H4 (cell line): Measurements from ENCODE around the gene PLXNA4. TPM values are rescaled to one million over a fixed set of nuclear protein-coding genes. Genes with fewer than 3 reads are reported as not detected.

Experiments used
- DNase-seq: peaks from one replicate; pipeline ENCODE4 v3.0.0-alpha.2; 2015; ENCODE audit warnings: low spot score
- total RNA-seq: library from RNA; depleted of rRNA; stranded (reverse); fragments of >200 nt; shearing (Covaris generic); gene quantifications from 2 replicates; pipeline ENCODE4 v1.2.3, GENCODE V29; 2014

The PLXNA4 gene
- total RNA-seq, 1 experiment from 2014 or later = 0.19 TPM

DNA sequence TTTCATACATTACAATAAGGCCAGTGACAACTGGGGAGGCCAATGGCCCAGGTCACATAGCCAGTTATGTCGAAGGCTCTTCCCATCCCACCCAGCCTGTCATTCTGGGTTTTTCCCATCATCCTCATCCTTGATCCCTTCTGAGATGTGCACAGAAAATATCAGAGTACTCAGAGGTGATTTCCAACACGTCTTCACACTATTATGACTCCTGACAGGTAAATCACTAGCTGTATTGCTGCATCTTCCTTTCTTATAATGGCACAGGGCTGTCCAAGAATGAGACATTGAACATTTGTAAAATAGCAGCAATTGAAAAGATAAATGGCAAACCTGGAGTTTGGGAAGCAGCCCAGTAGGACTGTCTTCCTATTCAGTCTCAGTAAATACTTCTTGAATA, 159.9 kb downstream of the PLXNA4 start:
- DNase-seq = no peak

- DNase-seq = no peak
Observed at GRCh38 chr7:132415259-132415658, 161.0 kb downstream of the PLXNA4 start.

DNA sequence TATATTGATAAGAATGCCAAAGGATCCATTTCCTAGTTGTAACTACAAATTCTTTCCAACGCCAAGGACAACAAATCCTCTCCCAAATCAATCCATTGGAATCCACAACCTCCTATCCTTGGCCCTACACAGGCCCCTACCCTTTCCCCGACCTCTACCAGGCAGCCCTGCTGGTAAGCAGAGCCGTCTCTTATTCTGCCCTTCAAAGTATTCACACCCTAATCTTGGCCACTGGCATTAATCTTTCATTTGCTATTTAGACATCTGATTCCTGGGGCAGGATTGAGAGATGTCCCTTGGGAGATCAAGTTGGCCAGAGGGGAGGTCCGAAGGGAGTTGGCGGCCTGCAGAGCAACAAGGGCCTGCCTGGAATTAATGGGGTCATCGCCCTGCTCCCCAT, 161.4 kb downstream of the PLXNA4 start:
- no peak for DNase-seq

GRCh38 chr7:132412435-132412834, 163.8 kb downstream of the PLXNA4 start:
- DNase-seq = no peak

DNA sequence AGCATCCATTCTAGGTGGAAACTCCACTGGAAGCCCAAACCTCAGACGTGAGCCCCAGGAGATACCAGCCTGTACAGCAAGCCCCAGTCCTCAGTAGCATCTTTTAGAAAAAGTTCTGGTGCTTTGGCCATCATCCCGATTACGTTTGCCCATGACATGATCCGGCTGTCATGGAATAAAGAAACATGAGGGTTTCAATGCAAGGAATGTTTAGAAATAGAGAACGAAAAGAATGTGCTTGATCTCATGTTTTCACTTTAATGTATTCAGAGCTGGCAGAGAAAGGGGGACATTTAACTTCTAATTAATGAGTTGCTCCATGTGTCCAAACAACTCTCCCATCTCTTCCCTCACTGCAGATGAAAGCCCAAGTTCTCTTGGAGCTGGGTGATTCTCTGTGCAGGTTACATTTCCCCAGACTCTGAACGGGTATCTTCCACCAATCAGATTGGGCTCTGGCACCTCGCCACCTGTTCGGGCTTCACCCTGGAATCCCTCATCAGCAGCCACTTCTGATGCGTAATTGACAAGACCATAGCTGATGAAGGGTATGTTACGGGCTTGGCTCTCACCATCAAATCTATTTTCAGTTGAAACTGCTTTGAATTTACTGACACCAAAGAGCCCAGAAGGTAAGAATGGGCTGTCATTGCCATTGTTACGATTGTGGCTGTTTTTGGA, 165.3 kb downstream of the PLXNA4 start:
- no peak for DNase-seq

GRCh38 chr7:132410385-132410784, 165.9 kb downstream of the PLXNA4 start:
- no peak for DNase-seq

GRCh38 chr7:132407764-132408163, 168.5 kb downstream of the PLXNA4 start:
- no peak for DNase-seq

DNA sequence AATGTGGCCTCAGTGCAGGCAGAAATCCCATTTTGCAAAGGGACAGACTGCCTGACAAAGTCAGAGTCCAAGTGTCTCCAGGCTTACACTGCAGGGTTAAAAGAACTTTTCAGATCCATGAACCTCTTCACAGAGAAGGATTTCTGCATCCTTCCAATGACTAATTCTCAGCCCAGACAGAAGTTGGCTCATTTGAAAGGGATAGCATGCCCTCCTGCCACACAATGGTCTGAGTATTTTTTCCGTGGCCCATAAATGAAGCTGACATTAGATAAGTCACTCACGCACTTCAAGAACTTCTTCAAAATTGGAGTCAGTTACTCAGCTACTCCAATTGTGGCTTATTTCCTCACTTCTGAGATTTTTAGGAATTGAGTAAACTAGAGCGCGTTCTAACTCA, 170.2 kb downstream of the PLXNA4 start:
- DNase-seq = no peak

DNA sequence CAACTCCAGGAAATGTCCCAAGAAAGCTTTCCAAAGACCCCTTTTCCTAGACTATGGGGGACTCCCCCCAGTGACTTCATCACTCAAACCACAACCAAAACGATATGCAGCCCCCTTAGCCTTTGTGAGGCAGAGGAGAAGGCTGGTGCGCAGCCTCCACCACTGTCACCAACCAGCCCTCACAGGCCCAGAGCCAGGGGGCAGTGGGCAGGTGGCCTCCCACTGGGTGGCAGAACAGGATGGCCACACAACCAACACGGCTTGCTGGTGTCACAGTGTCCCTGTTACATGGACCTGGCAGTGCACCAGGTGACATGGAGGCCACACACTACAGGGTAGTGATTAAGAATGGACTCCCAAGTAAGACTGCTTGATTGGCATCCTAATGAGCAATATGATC, 172.0 kb downstream of the PLXNA4 start:
- DNase-seq = no peak

GRCh38 chr7:132403465-132404110, 172.7 kb downstream of the PLXNA4 start:
- DNase-seq = no peak

- DNase-seq = no peak
Observed at GRCh38 chr7:132402751-132403245, 173.5 kb downstream of the PLXNA4 start.

DNA sequence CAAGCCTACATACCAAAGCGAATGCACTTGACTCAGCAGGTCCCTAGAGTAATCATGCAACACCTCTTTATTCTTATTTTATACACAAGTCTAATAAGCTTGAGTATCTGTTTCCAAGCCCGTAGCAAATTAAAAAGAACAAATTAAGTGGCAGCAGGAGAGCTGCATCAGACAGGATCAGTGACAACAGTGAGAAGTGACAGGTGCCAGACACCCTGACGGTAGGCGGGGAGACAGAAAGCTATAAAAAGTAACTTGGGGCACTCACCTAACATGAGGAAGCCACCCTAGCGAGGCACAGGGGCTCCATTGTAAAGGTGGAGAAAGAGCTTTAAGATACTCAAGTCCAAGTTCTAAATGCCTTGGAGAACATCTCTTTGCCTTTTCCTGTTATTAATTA, 174.2 kb downstream of the PLXNA4 start:
- DNase-seq = no peak

GRCh38 chr7:132400561-132401142, 175.6 kb downstream of the PLXNA4 start:
- DNase-seq = no peak

- DNase-seq = no peak
Observed at GRCh38 chr7:132399367-132399766, 176.9 kb downstream of the PLXNA4 start.

DNA sequence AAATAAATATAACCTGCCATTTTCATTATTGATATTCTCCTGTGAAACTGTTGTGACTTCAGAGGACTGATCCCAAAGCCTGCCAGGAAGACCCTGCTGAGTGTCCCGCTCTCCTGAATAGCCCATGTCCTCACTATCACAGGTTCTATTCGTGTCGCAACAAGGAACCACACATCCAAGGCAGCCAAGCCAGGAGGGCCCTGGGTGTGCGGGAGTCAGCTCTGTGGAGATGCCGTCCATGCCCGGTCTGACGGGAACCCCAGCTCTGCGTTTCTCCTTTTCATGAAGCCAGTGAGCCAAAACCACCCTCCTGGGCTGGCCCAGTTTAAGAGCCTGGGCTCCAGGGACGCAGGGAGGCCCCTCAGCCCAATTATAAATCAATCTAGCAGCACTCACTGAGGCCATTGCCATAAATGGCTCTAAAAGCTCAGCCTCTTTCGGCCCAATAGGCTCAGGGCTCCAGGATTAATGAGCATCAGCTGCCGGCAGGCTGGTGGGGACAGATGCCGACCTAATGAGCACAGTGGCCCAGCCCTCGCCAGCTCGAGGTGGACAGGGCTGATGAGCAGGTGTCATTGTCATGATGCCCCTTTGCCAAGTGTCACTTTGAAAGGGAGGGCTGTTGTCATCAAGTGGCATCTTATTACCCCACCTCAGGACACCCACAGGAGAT, 177.9 kb downstream of the PLXNA4 start:
- DNase-seq = no peak

DNA sequence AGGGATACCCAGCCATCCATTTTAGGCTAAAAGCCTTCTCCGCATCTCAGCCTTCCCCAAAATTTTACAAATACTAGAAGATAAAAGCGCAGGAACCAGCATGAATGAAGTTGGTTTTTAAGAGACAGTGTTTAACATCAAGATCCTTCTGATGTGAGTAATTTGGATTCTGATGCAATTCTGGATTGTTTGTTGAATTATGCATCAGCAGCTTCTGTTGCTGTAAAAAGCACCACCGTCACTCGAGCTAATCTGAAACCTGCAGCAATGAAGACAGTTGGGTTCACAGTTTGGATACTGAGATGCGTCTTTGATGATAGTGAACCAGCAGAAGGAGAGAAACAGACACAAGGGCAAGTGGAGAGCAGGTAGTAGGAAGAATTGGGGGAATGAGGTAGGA, 179.2 kb downstream of the PLXNA4 start:
- no peak for DNase-seq

DNA sequence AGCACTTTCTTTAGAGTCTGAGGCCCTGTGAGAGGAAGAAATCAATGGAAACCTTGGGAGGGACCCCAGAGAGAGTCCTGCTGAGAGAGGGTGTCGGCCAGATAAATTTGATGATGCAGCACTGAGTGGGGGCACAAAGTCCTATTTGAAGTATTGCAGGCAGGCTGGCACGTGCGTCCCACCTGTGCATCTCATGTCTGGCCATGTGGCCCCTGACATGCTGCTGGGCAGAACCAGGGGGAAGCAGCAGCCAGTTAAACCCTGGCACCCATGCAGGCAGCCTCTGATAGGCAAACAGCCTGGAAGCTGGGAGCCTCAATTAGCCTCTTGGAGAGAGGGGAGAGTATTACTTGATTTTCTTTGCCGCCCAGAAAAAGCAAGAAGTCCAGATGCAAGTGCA, 180.9 kb downstream of the PLXNA4 start:
- DNase-seq = no peak

DNA sequence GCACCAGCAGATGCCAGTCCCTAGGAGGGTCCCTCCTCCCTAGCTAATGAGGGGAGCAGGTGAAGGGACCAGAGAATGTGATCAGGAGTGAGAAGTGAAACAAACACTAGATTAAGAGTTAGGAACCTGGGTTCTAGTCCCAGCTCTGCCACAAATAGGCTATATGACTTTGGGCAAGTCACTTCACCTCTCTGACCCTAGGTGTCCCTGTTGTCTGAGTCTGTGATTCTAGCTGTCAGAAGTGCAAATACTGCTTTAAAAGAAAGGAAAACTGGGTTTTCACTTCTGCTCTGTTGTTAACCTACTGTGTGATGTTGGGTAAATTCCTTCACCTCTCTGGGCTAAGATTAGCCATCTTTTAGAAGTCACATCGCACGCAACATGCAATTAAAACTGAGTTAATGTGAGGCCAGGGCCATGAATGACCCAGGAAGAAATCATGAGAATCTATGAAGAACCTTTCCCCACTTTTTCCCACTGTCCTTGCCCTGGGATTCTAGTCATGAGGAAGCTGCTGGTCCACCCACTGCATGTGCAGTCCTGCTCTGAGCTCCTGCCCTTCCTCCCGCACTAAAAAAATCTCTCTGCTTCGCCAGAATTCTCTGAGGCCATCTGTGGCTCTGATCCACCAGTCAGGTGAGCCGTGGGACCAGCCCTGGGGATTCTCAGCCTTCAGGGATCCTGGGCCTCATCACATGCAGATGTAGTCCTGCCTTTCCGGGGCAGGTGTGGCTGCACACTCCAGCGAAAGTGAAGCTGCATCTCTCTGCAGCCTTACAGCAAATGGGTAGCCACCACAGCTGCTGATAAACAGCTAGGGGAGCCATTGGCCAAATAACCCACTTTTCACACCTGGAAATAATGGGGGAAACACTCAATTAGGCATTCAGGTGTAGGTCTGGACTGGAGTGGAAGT, 181.7 kb downstream of the PLXNA4 start:
- DNase-seq = no peak

GRCh38 chr7:132393789-132394261, 182.4 kb downstream of the PLXNA4 start:
- DNase-seq = no peak

- DNase-seq = no peak
Observed at GRCh38 chr7:132392713-132393112, 183.6 kb downstream of the PLXNA4 start.

DNA sequence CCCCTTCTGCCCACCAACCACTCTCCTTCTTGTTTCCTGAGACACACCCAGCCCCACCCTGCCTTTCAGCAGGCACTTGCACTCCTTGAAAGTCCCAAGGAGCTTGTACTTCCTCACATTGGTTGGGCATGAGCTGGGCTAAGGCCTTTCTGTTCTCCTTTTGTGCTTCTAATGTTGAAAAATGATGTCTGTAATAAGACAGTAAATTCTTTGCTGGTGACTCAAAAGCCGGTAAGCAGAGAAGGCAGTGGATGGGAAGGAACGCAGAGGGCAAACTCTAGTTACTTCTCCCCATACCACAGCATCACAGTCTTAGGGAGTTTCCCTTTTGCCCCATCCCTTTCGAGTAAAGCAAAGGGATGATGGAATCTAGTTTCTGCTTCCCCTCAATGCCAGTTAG, 185.6 kb downstream of the PLXNA4 start:
- no peak for DNase-seq
